Measurements from ENCODE around the gene ZNF827.

ZNF827 gene

DNA sequence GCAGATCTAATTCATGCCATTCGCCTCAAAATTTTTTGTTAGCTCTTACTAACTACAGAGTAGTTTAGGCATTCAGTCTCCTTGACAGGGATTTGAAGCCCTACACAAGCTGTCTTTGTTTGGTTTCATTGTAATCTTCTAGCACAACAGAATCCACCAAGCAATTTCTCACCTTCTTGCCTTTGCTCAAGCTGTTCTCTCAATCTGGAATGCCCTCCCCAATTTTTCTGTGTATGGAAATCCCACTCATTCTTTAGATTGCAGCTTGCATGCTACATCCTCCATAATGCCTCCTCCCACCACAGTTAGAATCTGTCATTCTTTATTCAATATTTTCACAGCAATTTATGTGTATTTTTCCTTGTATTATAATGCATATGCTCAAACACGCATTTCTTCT, 195.0 kb downstream of the ZNF827 start:
- Mint-ChIP-seq H3K4me3 (no peak overlapping the region), H3K27me3 (ENCODE audit: low read depth, poor library complexity) (peaks cover 7% of the 10 kb centered on the region), H3K9me3 (peaks cover 27% of the 10 kb centered on the region), H3K27ac (no peak overlapping the region), H3K36me3 (ENCODE audit: low read depth) (no peaks in the 10 kb centered on the region), H3K4me1 (peaks cover 33% of the 10 kb centered on the region)
- no peak for DNase-seq
- TF ChIP-seq, protein P1, sequence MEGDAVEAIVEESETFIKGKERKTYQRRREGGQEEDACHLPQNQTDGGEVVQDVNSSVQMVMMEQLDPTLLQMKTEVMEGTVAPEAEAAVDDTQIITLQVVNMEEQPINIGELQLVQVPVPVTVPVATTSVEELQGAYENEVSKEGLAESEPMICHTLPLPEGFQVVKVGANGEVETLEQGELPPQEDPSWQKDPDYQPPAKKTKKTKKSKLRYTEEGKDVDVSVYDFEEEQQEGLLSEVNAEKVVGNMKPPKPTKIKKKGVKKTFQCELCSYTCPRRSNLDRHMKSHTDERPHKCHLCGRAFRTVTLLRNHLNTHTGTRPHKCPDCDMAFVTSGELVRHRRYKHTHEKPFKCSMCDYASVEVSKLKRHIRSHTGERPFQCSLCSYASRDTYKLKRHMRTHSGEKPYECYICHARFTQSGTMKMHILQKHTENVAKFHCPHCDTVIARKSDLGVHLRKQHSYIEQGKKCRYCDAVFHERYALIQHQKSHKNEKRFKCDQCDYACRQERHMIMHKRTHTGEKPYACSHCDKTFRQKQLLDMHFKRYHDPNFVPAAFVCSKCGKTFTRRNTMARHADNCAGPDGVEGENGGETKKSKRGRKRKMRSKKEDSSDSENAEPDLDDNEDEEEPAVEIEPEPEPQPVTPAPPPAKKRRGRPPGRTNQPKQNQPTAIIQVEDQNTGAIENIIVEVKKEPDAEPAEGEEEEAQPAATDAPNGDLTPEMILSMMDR (IDR thresholded peaks at IDR 0.05): no peak

- no peak for DNase-seq
- Mint-ChIP-seq H3K27ac (peak overlapping the region; percentile 94), H3K9me3 (no peaks in the 10 kb centered on the region), H3K36me3 (ENCODE audit: low read depth) (no peaks in the 10 kb centered on the region), H3K4me1 (peaks cover 53% of the 10 kb centered on the region), H3K27me3 (ENCODE audit: low read depth, poor library complexity) (peaks cover 7% of the 10 kb centered on the region), H3K4me3 (peak overlapping the region; percentile 37)
- TF ChIP-seq, protein P1 (IDR thresholded peaks at IDR 0.05): no peak
Observed at GRCh38 chr4:145740806-145741205, 197.8 kb downstream of the ZNF827 start.

GRCh38 chr4:145739845-145740244, 198.8 kb downstream of the ZNF827 start:
- no peak for DNase-seq

DNA sequence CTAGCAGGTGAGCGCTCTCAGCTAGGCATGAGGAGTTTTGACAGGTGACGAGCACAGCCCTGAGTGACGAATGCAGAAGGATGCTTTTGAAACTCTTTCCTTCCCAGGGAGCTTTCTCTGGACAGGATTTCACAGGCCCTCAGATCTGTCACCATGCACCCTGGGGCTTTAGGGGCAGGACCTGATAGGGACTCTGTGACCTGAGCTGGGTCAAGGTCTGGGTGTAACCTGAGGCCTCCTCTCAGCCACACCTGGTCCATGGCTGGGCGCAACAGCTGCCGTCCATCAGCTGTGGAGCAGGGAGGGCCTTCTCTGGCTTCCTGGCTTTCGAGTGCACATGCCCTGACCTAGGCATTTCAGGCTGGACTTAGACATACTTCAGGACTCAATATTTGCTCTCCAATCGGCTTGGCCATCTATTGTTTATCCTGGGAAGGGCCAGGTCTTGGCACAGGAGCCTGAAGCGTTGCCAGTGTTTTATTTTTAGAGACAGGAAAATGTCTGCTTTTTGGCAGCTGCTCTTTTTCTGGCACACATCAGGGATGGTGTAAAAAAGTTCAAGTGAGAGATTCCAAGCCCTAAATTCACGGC, 202.3 kb downstream of the ZNF827 start:
- Mint-ChIP-seq H3K36me3 (ENCODE audit: low read depth) (no peaks in the 10 kb centered on the region), H3K9me3 (no peaks in the 10 kb centered on the region), H3K27me3 (ENCODE audit: low read depth, poor library complexity) (no peaks in the 10 kb centered on the region), H3K4me1 (peaks cover 74% of the 10 kb centered on the region), H3K27ac (no peak overlapping the region), H3K4me3 (no peak overlapping the region)
- TF ChIP-seq, protein P1 (IDR thresholded peaks at IDR 0.05): no peak
- no peak for DNase-seq

More at GRCh38 chr4:145739845-145740244, 198.8 kb downstream of the ZNF827 start:
- Mint-ChIP-seq H3K9me3 (no peaks in the 10 kb centered on the region), H3K27me3 (ENCODE audit: low read depth, poor library complexity) (peaks cover 7% of the 10 kb centered on the region), H3K4me3 (no peak overlapping the region), H3K4me1 (peaks cover 62% of the 10 kb centered on the region), H3K36me3 (ENCODE audit: low read depth) (no peaks in the 10 kb centered on the region), H3K27ac (no peak overlapping the region)
- TF ChIP-seq, protein P1 (IDR thresholded peaks at IDR 0.05): no peak

DNA sequence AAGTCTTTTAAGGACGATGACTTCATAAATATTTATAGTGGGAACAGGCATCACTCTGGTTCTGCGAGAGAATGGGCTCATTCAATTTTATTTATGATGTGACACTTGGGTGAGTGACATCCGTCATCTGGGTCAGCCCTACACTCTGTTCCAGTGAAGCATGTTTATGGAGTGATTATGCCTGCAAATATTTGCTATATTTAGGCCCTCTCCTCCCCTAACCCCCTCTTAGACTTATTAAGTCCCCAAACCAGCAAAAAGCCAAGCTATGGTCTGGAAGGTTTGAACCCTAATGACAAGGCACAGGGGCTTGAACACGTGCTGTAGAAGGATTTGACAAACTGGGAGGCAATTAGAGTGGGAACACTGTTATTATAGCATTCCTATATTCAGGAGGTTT, 202.8 kb downstream of the ZNF827 start:
- DNase-seq: no peak
- H3K27me3 Mint-ChIP-seq (ENCODE audit: low read depth, poor library complexity): no peaks in the 10 kb centered on the region
- no peaks in the 10 kb centered on the region for H3K36me3 Mint-ChIP-seq (ENCODE audit: low read depth)
- H3K9me3 Mint-ChIP-seq: no peaks in the 10 kb centered on the region
- H3K4me3 Mint-ChIP-seq: no peak overlapping the region
- no peak overlapping the region for H3K27ac Mint-ChIP-seq
- peaks cover 74% of the 10 kb centered on the region for H3K4me1 Mint-ChIP-seq
- TF ChIP-seq, protein P1 (IDR thresholded peaks at IDR 0.05): no peak

GRCh38 chr4:145735347-145735675, 203.3 kb downstream of the ZNF827 start:
- Mint-ChIP-seq H3K4me3 (no peak overlapping the region), H3K27ac (no peak overlapping the region), H3K9me3 (no peaks in the 10 kb centered on the region), H3K36me3 (ENCODE audit: low read depth) (no peaks in the 10 kb centered on the region), H3K4me1 (peaks cover 72% of the 10 kb centered on the region), H3K27me3 (ENCODE audit: low read depth, poor library complexity) (no peaks in the 10 kb centered on the region)
- TF ChIP-seq, protein P1 (IDR thresholded peaks at IDR 0.05): no peak
- DNase-seq: no peak
